Astrocyte (in vitro differentiated cells and primary cell): ENCODE measurements around the gene OR14K1. TPM values are rescaled to one million over a fixed set of nuclear protein-coding genes. Genes with fewer than 3 reads are reported as not detected.
A peak's percentile ranks its signal among the peaks of the same experiment; 100 is the strongest.
"Not testable (repeated sequence)": the region's sequence is repeated elsewhere in the genome, so short reads cannot be mapped to it uniquely, and the experiment has no call there.

ENCODE experiments used
- DNase-seq: peaks from one replicate; pipeline ENCODE4 v3.0.0-alpha.2; 2010; ENCODE audit warnings: low read depth
- FAIRE-seq: peaks from 2 replicates; lab custom pipeline; 2011; peaks lifted over from hg19 to GRCh38; lab: Jason Lieb, UNC
- H2AFZ ChIP-seq: 2 replicates; pipeline ENCODE4 v1.6.0; 2012; ENCODE audit warnings: low read depth, low read length, inconsistent platforms
- H3K27ac ChIP-seq: 2 replicates; pipeline ENCODE4 v1.5.1; 2011; ENCODE audit warnings: low read depth, low read length, inconsistent platforms
- H3K27me3 ChIP-seq: 2 replicates; pipeline ENCODE4 v1.6.0; 2011; ENCODE audit warnings: low read length, inconsistent platforms; ENCODE audit not compliant: insufficient read depth
- H3K36me3 ChIP-seq: 2 replicates; pipeline ENCODE4 v1.5.1; 2011; ENCODE audit warnings: low read length, inconsistent platforms; ENCODE audit not compliant: insufficient read depth
- H3K4me1 ChIP-seq: 2 replicates; pipeline ENCODE4 v1.5.1; 2011; ENCODE audit warnings: low read length, inconsistent platforms; ENCODE audit not compliant: insufficient read depth
- H3K4me2 ChIP-seq: 2 replicates; pipeline ENCODE4 v1.6.0; 2012; ENCODE audit warnings: low read length, inconsistent platforms
- H3K4me3 ChIP-seq: 2 replicates; pipeline ENCODE4 v1.5.1; 2011; ENCODE audit warnings: low read depth, mild to moderate bottlenecking, low read length, inconsistent platforms; ENCODE audit not compliant: insufficient read depth
- H3K79me2 ChIP-seq: 2 replicates; pipeline ENCODE4 v1.6.0; 2012; ENCODE audit warnings: mild to moderate bottlenecking, low read length, inconsistent platforms; ENCODE audit not compliant: insufficient read depth
- H3K9ac ChIP-seq: 2 replicates; pipeline ENCODE4 v1.6.0; 2012; ENCODE audit warnings: mild to moderate bottlenecking, low read length, inconsistent platforms
- H3K9me3 ChIP-seq: 2 replicates; pipeline ENCODE4 v1.5.1; 2012; ENCODE audit warnings: low read depth, mild to moderate bottlenecking, low read length, inconsistent platforms; ENCODE audit not compliant: insufficient read depth
- H4K20me1 ChIP-seq: 2 replicates; pipeline ENCODE4 v1.6.0; 2012; ENCODE audit warnings: low read length, inconsistent platforms; ENCODE audit not compliant: insufficient read depth
- H3K27ac Mint-ChIP-seq: one replicate; pipeline ENCODE4 v1.8.0; 2021; ENCODE audit warnings: mild to moderate bottlenecking, mixed read lengths; ENCODE audit not compliant: unreplicated experiment
- H3K27me3 Mint-ChIP-seq: one replicate; pipeline ENCODE4 v1.8.0; 2021; ENCODE audit warnings: low read depth, mixed read lengths; ENCODE audit not compliant: unreplicated experiment
- H3K36me3 Mint-ChIP-seq: one replicate; pipeline ENCODE4 v1.8.0; 2021; ENCODE audit warnings: low read depth, mixed read lengths; ENCODE audit not compliant: unreplicated experiment
- H3K4me1 Mint-ChIP-seq: one replicate; pipeline ENCODE4 v1.8.0; 2021; ENCODE audit warnings: low read depth, mixed read lengths; ENCODE audit not compliant: unreplicated experiment
- H3K4me3 Mint-ChIP-seq: one replicate; pipeline ENCODE4 v1.8.0; 2021; ENCODE audit warnings: mild to moderate bottlenecking, moderate library complexity, mixed read lengths; ENCODE audit not compliant: unreplicated experiment
- H3K9me3 Mint-ChIP-seq: one replicate; pipeline ENCODE4 v1.8.0; 2021; ENCODE audit warnings: mild to moderate bottlenecking, mixed read lengths; ENCODE audit not compliant: unreplicated experiment
- CTCF ChIP-seq: IDR thresholded peaks from 2 replicates; pipeline ENCODE4 v1.5.1; 2011; ENCODE audit warnings: low read depth, mild to moderate bottlenecking, inconsistent platforms, low read length, moderate library complexity; ENCODE audit not compliant: insufficient read depth
- EZH2 ChIP-seq: IDR thresholded peaks from 2 replicates; pipeline ENCODE4 v1.6.1; 2012; ENCODE audit warnings: mild to moderate bottlenecking, low read length, inconsistent platforms; ENCODE audit not compliant: insufficient read depth
- total RNA-seq: library from RNA; stranded (reverse); gene quantifications from 2 replicates; pipeline ENCODE4 v1.2.1, GENCODE V29; 2021

Gene OR14K1
- total RNA-seq, 1 donor from 2014 or later = not detected

GRCh38 chr1:247740721-247741120 lies 2.3 kb downstream of the OR14K1 start:
- Histone ChIP-seq H3K9me3 (no peaks in the 10 kb centered on the region), H3K79me2 (no peaks in the 10 kb centered on the region), H2AFZ (no peak overlapping the region), H3K4me3 (no peak overlapping the region), H3K36me3 (no peaks in the 10 kb centered on the region), H3K4me2 (no peak overlapping the region), H3K27ac (no peak overlapping the region), H4K20me1 (no peaks in the 10 kb centered on the region), H3K27me3 (no peaks in the 10 kb centered on the region), H3K4me1 (peaks cover 3% of the 10 kb centered on the region), H3K9ac (no peak overlapping the region)
- Mint-ChIP-seq H3K4me1 (peaks cover 13% of the 10 kb centered on the region), H3K36me3 (no peaks in the 10 kb centered on the region), H3K9me3 (peaks cover 6% of the 10 kb centered on the region), H3K27me3 (no peaks in the 10 kb centered on the region), H3K4me3 (no peak overlapping the region), H3K27ac (peak overlapping the region; percentile 37)
- TF ChIP-seq CTCF = no peak
- TF ChIP-seq EZH2 = no peak
- DNase-seq (no peak), FAIRE-seq (no peak)

- Mint-ChIP-seq H3K4me1 (peaks cover 16% of the 10 kb centered on the region), H3K36me3 (no peaks in the 10 kb centered on the region)
- H3K9me3 ChIP-seq = no peaks in the 10 kb centered on the region
Measured at GRCh38 chr1:247741756-247742155, 3.3 kb downstream of the OR14K1 start.

GRCh38 chr1:247742215-247742760 lies 3.9 kb downstream of the OR14K1 start:
- DNase-seq = peak; percentile 78
- H3K9me3 ChIP-seq, H3K4me2 ChIP-seq, H3K9ac ChIP-seq, H3K4me3 ChIP-seq, H3K27me3 ChIP-seq, H3K36me3 ChIP-seq, H4K20me1 ChIP-seq, H3K4me3 Mint-ChIP-seq, H3K36me3 Mint-ChIP-seq, H3K9me3 Mint-ChIP-seq, H3K79me2 ChIP-seq, H3K27me3 Mint-ChIP-seq, H2AFZ ChIP-seq, FAIRE-seq: not testable (repeated sequence)
- peaks cover 12% of the 10 kb centered on the region for H3K4me1 ChIP-seq
- Mint-ChIP-seq H3K27ac (peak overlapping the region; percentile 90), H3K4me1 (peaks cover 16% of the 10 kb centered on the region)
- H3K27ac ChIP-seq = peak overlapping the region; percentile 70

More at GRCh38 chr1:247741756-247742155, 3.3 kb downstream of the OR14K1 start:
- H3K4me1 ChIP-seq = peaks cover 11% of the 10 kb centered on the region
- DNase-seq (no peak), FAIRE-seq (no peak)
- no peak overlapping the region for H3K4me2 ChIP-seq
- no peaks in the 10 kb centered on the region for H4K20me1 ChIP-seq
- Mint-ChIP-seq H3K27ac (peak overlapping the region; percentile 90), H3K27me3 (no peaks in the 10 kb centered on the region), H3K4me3 (no peak overlapping the region), H3K9me3 (peaks cover 8% of the 10 kb centered on the region)
- no peaks in the 10 kb centered on the region for H3K79me2 ChIP-seq
- H3K9ac ChIP-seq = no peak overlapping the region
- H3K27ac ChIP-seq = peak overlapping the region; percentile 70
- no peaks in the 10 kb centered on the region for H3K36me3 ChIP-seq
- H3K27me3 ChIP-seq = no peaks in the 10 kb centered on the region
- TF ChIP-seq CTCF (no peak), EZH2 (no peak)
- H3K4me3 ChIP-seq = no peak overlapping the region
- H2AFZ ChIP-seq = no peak overlapping the region
